Endothelial cell (in vitro differentiated cells): ENCODE results near the gene PRRC2C. TPM values are rescaled to one million over a fixed set of nuclear protein-coding genes. Genes with fewer than 3 reads are reported as not detected.
A peak's percentile ranks its signal among the peaks of the same experiment; 100 is the strongest.

Source experiments
- DNase-seq: peaks from one replicate; pipeline ENCODE4 v3.0.0; 2021; ENCODE audit warnings: low spot score
- H3K27ac Mint-ChIP-seq: one replicate; pipeline ENCODE4 v1.8.0; 2021; ENCODE audit warnings: mixed read lengths, inconsistent platforms; ENCODE audit not compliant: unreplicated experiment
- H3K27me3 Mint-ChIP-seq: one replicate; pipeline ENCODE4 v1.8.0; 2021; ENCODE audit warnings: mild to moderate bottlenecking, moderate library complexity, mixed read lengths, inconsistent platforms; ENCODE audit not compliant: unreplicated experiment
- H3K36me3 Mint-ChIP-seq: one replicate; pipeline ENCODE4 v1.8.0; 2021; ENCODE audit warnings: mild to moderate bottlenecking, low read depth, mixed read lengths, inconsistent platforms; ENCODE audit not compliant: unreplicated experiment
- H3K4me1 Mint-ChIP-seq: one replicate; pipeline ENCODE4 v1.8.0; 2021; ENCODE audit warnings: mild to moderate bottlenecking, mixed read lengths, inconsistent platforms; ENCODE audit not compliant: unreplicated experiment
- H3K4me3 Mint-ChIP-seq: one replicate; pipeline ENCODE4 v1.8.0; 2021; ENCODE audit warnings: mild to moderate bottlenecking, mixed read lengths, inconsistent platforms; ENCODE audit not compliant: unreplicated experiment
- H3K9me3 Mint-ChIP-seq: one replicate; pipeline ENCODE4 v1.8.0; 2021; ENCODE audit warnings: mixed read lengths, inconsistent platforms; ENCODE audit not compliant: unreplicated experiment
- total RNA-seq: library from RNA; stranded (reverse); fragmentation: NEBNext Ultra II Directional; extraction: Animal tissue kit (Norgen Biotek cat#: 25700); gene quantifications from one replicate; pipeline ENCODE4 v1.2.1, GENCODE V29; 2021; ENCODE audit not compliant: unreplicated experiment
- TF ChIP-seq, protein P1 (sequence below): fragments of 200-600 bp; sonication (generic); IDR thresholded peaks from one replicate; pipeline ENCODE4 v1.5.0; 2021; ENCODE audit warnings: antibody characterized with exemption; ENCODE audit not compliant: unreplicated experiment

The PRRC2C gene
- total RNA-seq, 1 donor from 2014 or later = 248 TPM

DNA sequence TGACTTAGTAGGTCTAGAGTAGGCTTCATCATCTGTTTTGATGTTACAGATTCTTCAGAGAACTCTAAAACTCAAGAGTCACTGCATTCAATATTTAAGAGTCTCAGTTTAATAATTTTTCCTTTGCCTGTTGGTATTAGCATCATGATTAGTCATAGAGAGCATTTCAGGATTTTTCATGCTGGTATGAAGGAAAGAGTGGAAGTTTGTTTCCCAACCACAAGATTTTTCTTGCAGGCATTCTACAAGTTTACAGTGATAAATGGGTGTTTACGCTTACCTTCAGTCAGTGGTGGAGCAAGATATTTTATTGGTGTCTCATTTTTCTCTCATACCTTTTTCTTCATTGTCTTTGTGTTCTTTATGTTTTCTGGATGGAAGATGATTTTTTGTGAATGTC, 78.3 kb downstream of the PRRC2C start:
- no peaks in the 10 kb centered on the region for H3K4me1 Mint-ChIP-seq
- H3K27me3 Mint-ChIP-seq = no peaks in the 10 kb centered on the region
- H3K36me3 Mint-ChIP-seq = peaks cover 28% of the 10 kb centered on the region
- no peaks in the 10 kb centered on the region for H3K9me3 Mint-ChIP-seq
- H3K4me3 Mint-ChIP-seq = no peak overlapping the region
- H3K27ac Mint-ChIP-seq = no peak overlapping the region
- TF ChIP-seq, protein P1, sequence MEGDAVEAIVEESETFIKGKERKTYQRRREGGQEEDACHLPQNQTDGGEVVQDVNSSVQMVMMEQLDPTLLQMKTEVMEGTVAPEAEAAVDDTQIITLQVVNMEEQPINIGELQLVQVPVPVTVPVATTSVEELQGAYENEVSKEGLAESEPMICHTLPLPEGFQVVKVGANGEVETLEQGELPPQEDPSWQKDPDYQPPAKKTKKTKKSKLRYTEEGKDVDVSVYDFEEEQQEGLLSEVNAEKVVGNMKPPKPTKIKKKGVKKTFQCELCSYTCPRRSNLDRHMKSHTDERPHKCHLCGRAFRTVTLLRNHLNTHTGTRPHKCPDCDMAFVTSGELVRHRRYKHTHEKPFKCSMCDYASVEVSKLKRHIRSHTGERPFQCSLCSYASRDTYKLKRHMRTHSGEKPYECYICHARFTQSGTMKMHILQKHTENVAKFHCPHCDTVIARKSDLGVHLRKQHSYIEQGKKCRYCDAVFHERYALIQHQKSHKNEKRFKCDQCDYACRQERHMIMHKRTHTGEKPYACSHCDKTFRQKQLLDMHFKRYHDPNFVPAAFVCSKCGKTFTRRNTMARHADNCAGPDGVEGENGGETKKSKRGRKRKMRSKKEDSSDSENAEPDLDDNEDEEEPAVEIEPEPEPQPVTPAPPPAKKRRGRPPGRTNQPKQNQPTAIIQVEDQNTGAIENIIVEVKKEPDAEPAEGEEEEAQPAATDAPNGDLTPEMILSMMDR = no peak
- DNase-seq = no peak

DNA sequence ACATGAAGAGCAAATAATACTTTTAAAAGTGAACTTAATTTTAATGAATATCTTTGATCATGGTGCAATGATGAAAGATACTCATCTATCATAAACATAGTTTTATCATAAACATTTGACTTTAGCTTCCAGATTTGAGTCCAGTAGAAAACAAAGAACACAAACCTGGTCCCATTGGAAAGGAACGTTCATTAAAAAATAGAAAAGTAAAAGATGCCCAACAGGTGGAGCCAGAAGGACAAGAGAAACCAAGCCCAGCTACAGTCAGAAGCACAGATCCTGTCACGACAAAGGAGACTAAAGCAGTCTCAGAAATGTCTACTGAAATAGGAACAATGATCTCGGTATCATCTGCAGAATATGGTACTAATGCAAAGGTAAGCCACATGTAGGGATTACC, 81.1 kb downstream of the PRRC2C start:
- H3K27me3 Mint-ChIP-seq = no peaks in the 10 kb centered on the region
- TF ChIP-seq, protein P1 = no peak
- H3K27ac Mint-ChIP-seq = no peak overlapping the region
- DNase-seq = no peak
- H3K36me3 Mint-ChIP-seq = peaks cover 21% of the 10 kb centered on the region
- H3K4me1 Mint-ChIP-seq = no peaks in the 10 kb centered on the region
- no peaks in the 10 kb centered on the region for H3K9me3 Mint-ChIP-seq
- no peak overlapping the region for H3K4me3 Mint-ChIP-seq

- DNase-seq = no peak
- TF ChIP-seq, protein P1 = no peak
- H3K27me3 Mint-ChIP-seq = no peaks in the 10 kb centered on the region
- no peak overlapping the region for H3K4me3 Mint-ChIP-seq
- H3K9me3 Mint-ChIP-seq = no peaks in the 10 kb centered on the region
- no peaks in the 10 kb centered on the region for H3K4me1 Mint-ChIP-seq
- H3K27ac Mint-ChIP-seq = no peak overlapping the region
- H3K36me3 Mint-ChIP-seq = peaks cover 24% of the 10 kb centered on the region
These were observed 85.0 kb downstream of the PRRC2C start for GRCh38 chr1:171570295-171570694.

- H3K4me1 Mint-ChIP-seq = no peaks in the 10 kb centered on the region
- H3K4me3 Mint-ChIP-seq = peak overlapping the region; percentile 59
- TF ChIP-seq, protein P1 = no peak
- H3K27ac Mint-ChIP-seq = no peak overlapping the region
- H3K9me3 Mint-ChIP-seq = no peaks in the 10 kb centered on the region
- peaks cover 34% of the 10 kb centered on the region for H3K36me3 Mint-ChIP-seq
- no peak for DNase-seq
- peaks cover 2% of the 10 kb centered on the region for H3K27me3 Mint-ChIP-seq
These were observed 90.8 kb downstream of the PRRC2C start for GRCh38 chr1:171576144-171576543.

DNA sequence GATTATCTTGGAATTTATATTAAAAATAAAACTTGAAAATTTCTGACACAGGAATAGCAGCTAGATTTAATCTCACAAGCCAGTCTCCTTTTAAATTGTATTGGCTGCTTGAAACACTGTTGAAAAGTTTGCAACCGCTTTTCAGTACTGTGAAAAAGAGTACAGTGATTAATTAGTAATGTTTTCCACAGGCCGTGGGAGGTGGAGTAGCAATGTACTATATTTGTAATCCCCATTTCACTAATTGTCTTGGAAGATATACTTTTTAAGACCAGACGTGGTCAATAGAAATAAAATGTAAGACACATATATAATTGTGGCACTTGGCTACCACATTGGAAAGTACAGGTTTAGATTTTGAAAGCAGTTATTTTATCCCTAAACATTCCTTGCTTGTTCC, 95.9 kb downstream of the PRRC2C start:
- peaks cover 2% of the 10 kb centered on the region for H3K27me3 Mint-ChIP-seq
- no peak overlapping the region for H3K27ac Mint-ChIP-seq
- H3K36me3 Mint-ChIP-seq = peaks cover 42% of the 10 kb centered on the region
- no peak overlapping the region for H3K4me3 Mint-ChIP-seq
- TF ChIP-seq, protein P1 = no peak
- H3K9me3 Mint-ChIP-seq = no peaks in the 10 kb centered on the region
- no peaks in the 10 kb centered on the region for H3K4me1 Mint-ChIP-seq
- no peak for DNase-seq
